ENCODE data around the gene ZMAT3.
A peak's percentile ranks its signal among the peaks of the same experiment; 100 is the strongest.

ZMAT3 gene

DNA sequence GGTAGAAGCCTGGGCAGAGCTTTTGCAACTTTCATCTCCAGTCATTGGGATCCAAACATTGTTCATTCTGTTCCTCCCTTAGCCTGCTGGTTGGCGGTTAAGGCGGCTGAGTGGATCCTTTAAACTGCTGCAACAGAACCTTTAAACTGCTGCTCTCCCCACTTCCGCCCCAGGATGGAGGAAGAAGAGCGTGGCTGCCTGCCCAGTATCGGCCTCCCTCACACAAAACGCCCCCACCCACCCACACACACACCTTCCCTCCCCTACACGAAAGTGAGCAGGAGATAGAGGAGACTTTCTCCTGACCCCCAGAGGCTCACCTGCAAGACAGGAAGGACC is 460 bp upstream of the ZMAT3 start:
- TF ChIP-seq, protein P1, sequence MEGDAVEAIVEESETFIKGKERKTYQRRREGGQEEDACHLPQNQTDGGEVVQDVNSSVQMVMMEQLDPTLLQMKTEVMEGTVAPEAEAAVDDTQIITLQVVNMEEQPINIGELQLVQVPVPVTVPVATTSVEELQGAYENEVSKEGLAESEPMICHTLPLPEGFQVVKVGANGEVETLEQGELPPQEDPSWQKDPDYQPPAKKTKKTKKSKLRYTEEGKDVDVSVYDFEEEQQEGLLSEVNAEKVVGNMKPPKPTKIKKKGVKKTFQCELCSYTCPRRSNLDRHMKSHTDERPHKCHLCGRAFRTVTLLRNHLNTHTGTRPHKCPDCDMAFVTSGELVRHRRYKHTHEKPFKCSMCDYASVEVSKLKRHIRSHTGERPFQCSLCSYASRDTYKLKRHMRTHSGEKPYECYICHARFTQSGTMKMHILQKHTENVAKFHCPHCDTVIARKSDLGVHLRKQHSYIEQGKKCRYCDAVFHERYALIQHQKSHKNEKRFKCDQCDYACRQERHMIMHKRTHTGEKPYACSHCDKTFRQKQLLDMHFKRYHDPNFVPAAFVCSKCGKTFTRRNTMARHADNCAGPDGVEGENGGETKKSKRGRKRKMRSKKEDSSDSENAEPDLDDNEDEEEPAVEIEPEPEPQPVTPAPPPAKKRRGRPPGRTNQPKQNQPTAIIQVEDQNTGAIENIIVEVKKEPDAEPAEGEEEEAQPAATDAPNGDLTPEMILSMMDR (IDR thresholded peaks at IDR 0.05; ENCODE audit: low read depth, low read length), result no peak
- peak overlapping the region; percentile 70 for H3K4me3 ChIP-seq (ENCODE audit: low read depth, low read length)
- no peak for DNase-seq (ENCODE audit: low read depth, low spot score)
- in situ Hi-C loops (cut with HindIII; ENCODE audit: low sequenced_read_pairs), result no loop called here

DNA sequence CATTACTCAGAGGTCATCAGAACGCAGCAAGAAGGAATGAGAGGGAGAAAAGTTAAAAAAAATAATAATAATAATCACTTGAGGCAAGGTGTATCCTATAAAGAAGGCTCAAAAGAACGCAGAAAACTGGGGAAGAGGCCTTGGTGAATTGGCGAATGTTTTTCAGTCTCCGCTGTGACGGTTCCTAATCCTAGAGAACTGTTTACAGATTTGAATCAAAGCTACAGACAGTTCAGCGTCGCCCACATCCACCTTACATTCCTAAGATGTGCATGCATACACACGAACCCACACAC is 634 bp downstream of the ZMAT3 start:
- TF ChIP-seq, protein P1 (IDR thresholded peaks at IDR 0.05; ENCODE audit: low read depth, low read length), result no peak
- DNase-seq (ENCODE audit: low read depth, low spot score), result no peak
- peak overlapping the region; percentile 70 for H3K4me3 ChIP-seq (ENCODE audit: low read depth, low read length)
- in situ Hi-C loops (cut with HindIII; ENCODE audit: low sequenced_read_pairs), result no loop called here

GRCh38 chr3:179069762-179070390 is 1.7 kb downstream of the ZMAT3 start:
- in situ Hi-C loops (cut with HindIII; ENCODE audit: low sequenced_read_pairs), result no loop called here
- H3K4me3 ChIP-seq (ENCODE audit: low read depth, low read length), result peak overlapping the region; percentile 70
- DNase-seq (ENCODE audit: low read depth, low spot score), result peak; percentile 58
- TF ChIP-seq, protein P1 (IDR thresholded peaks at IDR 0.05; ENCODE audit: low read depth, low read length), result no peak

DNA sequence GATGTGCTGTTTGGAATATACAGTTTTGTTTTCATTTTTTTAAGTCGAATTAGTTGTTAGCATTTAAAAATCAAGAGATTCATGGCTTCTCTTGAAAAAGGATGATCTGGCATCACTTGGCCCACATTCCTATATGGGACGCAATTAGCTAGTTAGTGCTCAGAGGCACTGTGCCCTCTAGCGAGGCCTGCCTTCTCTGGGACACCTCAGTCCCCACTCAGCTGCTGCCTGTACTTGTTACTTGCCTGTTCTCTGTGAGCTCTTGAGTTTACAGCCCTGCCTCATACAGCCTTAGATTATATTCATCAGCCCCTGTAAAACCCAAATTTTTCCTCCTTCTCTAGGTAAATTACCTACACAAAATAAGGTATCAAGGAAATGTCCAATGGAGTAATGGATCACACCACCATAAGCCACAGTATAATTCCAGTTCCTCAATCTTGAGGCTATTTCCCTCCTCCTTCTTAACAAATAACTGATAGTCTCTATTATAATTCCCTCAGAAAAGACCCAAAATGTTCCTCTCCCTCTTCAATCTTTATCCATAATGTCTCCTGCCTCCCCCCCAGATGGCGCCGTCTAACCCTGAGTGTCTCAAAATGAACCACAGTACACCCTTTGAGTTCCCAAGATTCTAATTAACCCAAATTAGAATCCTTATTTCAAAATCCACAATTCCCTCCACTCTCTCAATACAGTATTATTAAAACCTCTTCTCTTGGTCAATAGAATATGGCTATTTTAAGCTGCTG is 2.7 kb downstream of the ZMAT3 start:
- H3K4me3 ChIP-seq (ENCODE audit: low read depth, low read length), result peak overlapping the region; percentile 70
- peak; percentile 23 for DNase-seq (ENCODE audit: low read depth, low spot score)
- TF ChIP-seq, protein P1 (IDR thresholded peaks at IDR 0.05; ENCODE audit: low read depth, low read length), result peak; percentile 49
- in situ Hi-C loops (cut with HindIII; ENCODE audit: low sequenced_read_pairs), result no loop called here

DNA sequence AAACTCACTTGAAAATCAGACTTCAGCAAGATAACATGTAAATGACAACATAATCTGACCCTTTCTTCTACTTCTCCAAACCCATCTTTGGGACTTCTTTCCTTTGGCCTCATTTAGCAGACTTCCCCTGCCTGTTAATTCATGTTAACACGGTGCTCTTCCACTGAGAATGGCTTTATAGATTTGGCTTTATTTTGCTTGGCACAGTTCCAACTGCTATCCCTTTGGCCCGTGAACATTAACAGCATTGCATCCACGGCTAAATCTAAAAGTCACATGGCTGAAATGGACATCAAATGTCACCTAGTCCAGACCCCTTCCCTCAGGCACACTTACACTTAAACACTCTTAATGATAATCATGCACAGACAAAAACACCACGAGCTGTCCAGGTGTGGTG is 3.8 kb downstream of the ZMAT3 start:
- H3K4me3 ChIP-seq (ENCODE audit: low read depth, low read length), result no peak overlapping the region
- in situ Hi-C loops (cut with HindIII; ENCODE audit: low sequenced_read_pairs), result no loop called here
- DNase-seq (ENCODE audit: low read depth, low spot score), result no peak
- TF ChIP-seq, protein P1 (IDR thresholded peaks at IDR 0.05; ENCODE audit: low read depth, low read length), result no peak

- H3K4me3 ChIP-seq (ENCODE audit: low read depth, low read length), result no peak overlapping the region
- in situ Hi-C loops (cut with HindIII; ENCODE audit: low sequenced_read_pairs), result no loop called here
- DNase-seq (ENCODE audit: low read depth, low spot score), result no peak
- TF ChIP-seq, protein P1 (IDR thresholded peaks at IDR 0.05; ENCODE audit: low read depth, low read length), result no peak
Measured at GRCh38 chr3:179067291-179067690, 4.3 kb downstream of the ZMAT3 start.

Data from astrocyte of the spinal cord (primary cell).